Esophagus squamous epithelium (tissue), 5 donors: Measurements from ENCODE around the gene MBD4. TPM values are rescaled to one million over a fixed set of nuclear protein-coding genes. Genes with fewer than 3 reads are reported as not detected.

Source experiments
- DNase-seq: peaks from one replicate; lab custom pipeline; 2025; lab: John Stamatoyannopoulos, UW
- H3K27ac ChIP-seq, 4 donors: fragments of 200-600 bp; sonication (generic); one replicate each; pipeline ENCODE4 v1.5.1; 2016 to 2019; ENCODE audit warnings: mild to moderate bottlenecking in 1 of 4
- H3K27me3 ChIP-seq, 4 donors: fragments of 200-600 bp; sonication (generic); 1 replicate in 3 of 4; 2 replicates in 1 of 4; pipeline versions ENCODE4 v1.5.1 to v1.6.0; 2017 to 2021; ENCODE audit warnings: antibody characterized with exemption in 1 of 4
- H3K36me3 ChIP-seq, 3 donors: fragments of 200-600 bp; sonication (generic); one replicate each; pipeline ENCODE4 v1.5.1; 2016 to 2019
- H3K4me1 ChIP-seq, 3 donors: fragments of 200-600 bp; sonication (generic); one replicate each; pipeline ENCODE4 v1.5.1; 2017 to 2019
- H3K4me3 ChIP-seq, 4 donors: fragments of 200-600 bp; sonication (generic); 1 replicate in 3 of 4; 2 replicates in 1 of 4; pipeline ENCODE4 v1.5.1; 2016 to 2019; ENCODE audit warnings: mild to moderate bottlenecking in 2 of 4, moderate library complexity in 1 of 4
- H3K9me3 ChIP-seq, 3 donors: fragments of 200-600 bp; sonication (generic); one replicate each; pipeline ENCODE4 v1.5.1; 2016 to 2019
- CTCF ChIP-seq, 6 experiments: fragments of 450-650 bp in 4 of 6; fragments of 200-600 bp in 2 of 6; sonication (generic) in 2 of 6; IDR thresholded peaks; one replicate each; pipeline ENCODE4 v1.5.1; 2016 to 2019; ENCODE audit warnings: antibody characterized with exemption in 6 of 6, mild to moderate bottlenecking in 4 of 6, moderate library complexity in 4 of 6
- POLR2A ChIP-seq, 4 donors: fragments of 450-650 bp; IDR thresholded peaks; one replicate each; pipeline ENCODE4 v1.6.1; 2017; ENCODE audit warnings: antibody characterized with exemption in 4 of 4, mild to moderate bottlenecking in 4 of 4, moderate library complexity in 3 of 4
- WGBS, 2 donors: methylation state at CpG; one replicate each; pipeline ENCODE4 v1.1.5; 2018; 5-methylcytosine and 5-hydroxymethylcytosine counted together
- intact Hi-C: fragments of 100-400 bp; cut with DNase I; formaldehyde crosslinking; loops from one replicate; pipeline ENCODE4 v1.15.0; 2022
- total RNA-seq, 4 donors: library from RNA; depleted of rRNA; stranded (reverse); fragments of >200 nt; gene quantifications; one replicate each; pipeline ENCODE4 v1.1.0, GENCODE V29; 2016
- donor health status: DM: yes; HTN: yes; CAD: no.

The MBD4 gene
- total RNA-seq, 4 donors from 2014 or later: 10.9 to 21.5 (median 17.6) TPM

- Histone ChIP-seq H3K27ac (peak overlapping the region; percentile 89 to 99 (median 91)), H3K9me3 (no peaks in the 10 kb centered on the region), H3K4me3 (peak overlapping the region; percentile 64 to 93 (median 84)), H3K4me1 (peaks cover 0 to 78% (median 41%) of the 10 kb centered on the region in 3 donors), H3K27me3 (no peaks in the 10 kb centered on the region), H3K36me3 (peaks cover 0 to 37% (median 0%) of the 10 kb centered on the region in 3 donors)
- intact Hi-C loops: no loop called here
- DNase-seq: peak; percentile 49
- TF ChIP-seq POLR2A (IDR thresholded peaks at IDR 0.05) (no peak), CTCF (IDR thresholded peaks at IDR 0.05) (no peak)
- WGBS, 2 donors: 0 to 1% methylated on average over 7 to 9 of the region's 17 CpGs
Observed at GRCh38 chr3:129439226-129439816, 427 bp downstream of the MBD4 start.

GRCh38 chr3:129435367-129435766 is 4.4 kb downstream of the MBD4 start:
- no peak overlapping the region for H3K4me3 ChIP-seq
- TF ChIP-seq POLR2A (IDR thresholded peaks at IDR 0.05) (no peak), CTCF (IDR thresholded peaks at IDR 0.05) (no peak)
- intact Hi-C loops: no loop called here
- H3K4me1 ChIP-seq: peaks cover 0 to 43% (median 20%) of the 10 kb centered on the region in 3 donors
- H3K36me3 ChIP-seq: peaks cover 14 to 77% (median 19%) of the 10 kb centered on the region in 3 donors
- H3K9me3 ChIP-seq: no peaks in the 10 kb centered on the region
- H3K27me3 ChIP-seq: no peaks in the 10 kb centered on the region
- no peak for DNase-seq
- no peak overlapping the region for H3K27ac ChIP-seq
- 50 to 60% methylated on average over 1 of the region's 1 CpG for WGBS, 2 donors

- 69 to 96% methylated on average over 1 of the region's 1 CpG for WGBS, 2 donors
- no peaks in the 10 kb centered on the region for H3K27me3 ChIP-seq
- no peak for DNase-seq
- H3K27ac ChIP-seq: no peak overlapping the region
- no peak overlapping the region for H3K4me3 ChIP-seq
- no peaks in the 10 kb centered on the region for H3K9me3 ChIP-seq
- H3K36me3 ChIP-seq: peaks cover 14 to 86% (median 22%) of the 10 kb centered on the region in 3 donors
- intact Hi-C loops: no loop called here
- peaks cover under 1 to 42% (median 20%) of the 10 kb centered on the region in 3 donors for H3K4me1 ChIP-seq
- TF ChIP-seq CTCF (IDR thresholded peaks at IDR 0.05) (no peak), POLR2A (IDR thresholded peaks at IDR 0.05) (no peak)
Observed at GRCh38 chr3:129434140-129434539, 5.6 kb downstream of the MBD4 start.

GRCh38 chr3:129433565-129433964 is 6.2 kb downstream of the MBD4 start:
- Histone ChIP-seq H3K4me1 (peaks cover 6 to 42% (median 19%) of the 10 kb centered on the region in 3 donors), H3K27ac (no peak overlapping the region), H3K36me3 (peaks cover 14 to 86% (median 22%) of the 10 kb centered on the region in 3 donors), H3K9me3 (no peaks in the 10 kb centered on the region), H3K4me3 (no peak overlapping the region), H3K27me3 (no peaks in the 10 kb centered on the region)
- intact Hi-C loops: no loop called here
- TF ChIP-seq POLR2A (IDR thresholded peaks at IDR 0.05) (no peak), CTCF (IDR thresholded peaks at IDR 0.05) (no peak)
- WGBS, 2 donors: 88 to 90% methylated on average over 5 of the region's 5 CpGs
- no peak for DNase-seq

GRCh38 chr3:129432671-129433070 is 7.1 kb downstream of the MBD4 start:
- no peaks in the 10 kb centered on the region for H3K27me3 ChIP-seq
- DNase-seq: no peak
- no peak overlapping the region for H3K27ac ChIP-seq
- H3K4me3 ChIP-seq: no peak overlapping the region
- TF ChIP-seq CTCF (IDR thresholded peaks at IDR 0.05) (no peak), POLR2A (IDR thresholded peaks at IDR 0.05) (no peak)
- H3K9me3 ChIP-seq: no peaks in the 10 kb centered on the region
- intact Hi-C loops: no loop called here
- H3K36me3 ChIP-seq: peaks cover 14 to 82% (median 22%) of the 10 kb centered on the region in 3 donors
- peaks cover 13 to 42% (median 18%) of the 10 kb centered on the region in 3 donors for H3K4me1 ChIP-seq
